Nephron (organoid): ENCODE results near the gene EPB42.
"Not testable (repeated sequence)": the region's sequence is repeated elsewhere in the genome, so short reads cannot be mapped to it uniquely, and the experiment has no call there.

Source experiments
- H3K27ac Mint-ChIP-seq, 3 experiments: 2 replicates each; pipeline ENCODE4 v1.8.0; 2020; ENCODE audit warnings: mixed read lengths in 3 of 3, mild to moderate bottlenecking in 2 of 3, moderate library complexity in 1 of 3
- H3K27me3 Mint-ChIP-seq: 2 replicates; pipeline ENCODE4 v1.8.0; 2021; ENCODE audit warnings: low read depth, mild to moderate bottlenecking, moderate library complexity, mixed read lengths
- H3K36me3 Mint-ChIP-seq: 2 replicates; pipeline ENCODE4 v1.8.0; 2020; ENCODE audit warnings: low read depth, mixed read lengths
- H3K4me1 Mint-ChIP-seq: 2 replicates; pipeline ENCODE4 v1.8.0; 2020; ENCODE audit warnings: mixed read lengths
- H3K4me3 Mint-ChIP-seq, 3 experiments: 2 replicates each; pipeline ENCODE4 v1.8.0; 2020; ENCODE audit warnings: mild to moderate bottlenecking in 3 of 3, mixed read lengths in 3 of 3, moderate library complexity in 2 of 3
- H3K9me3 Mint-ChIP-seq: 2 replicates; pipeline ENCODE4 v1.8.0; 2020; ENCODE audit warnings: mixed read lengths
- CTCF ChIP-seq, 3 experiments: fragments of 200-600 bp; sonication (generic); IDR thresholded peaks; one replicate each; pipeline ENCODE4 v1.5.0; 2021; ENCODE audit warnings: antibody characterized with exemption in 3 of 3; ENCODE audit not compliant: unreplicated experiment in 3 of 3

Gene EPB42

GRCh38 chr15:43184407-43185124 lies 36.3 kb downstream of the EPB42 start:
- Mint-ChIP-seq H3K4me1 (peaks cover 10% of the 10 kb centered on the region), H3K27me3 (no peaks in the 10 kb centered on the region), H3K9me3 (no peaks in the 10 kb centered on the region), H3K27ac (peak overlapping the region; percentile 21 to 89 (median 88)), H3K4me3 (peak overlapping the region; percentile 89 to 96 (median 92)), H3K36me3 (peaks cover 3% of the 10 kb centered on the region)
- TF ChIP-seq CTCF (IDR thresholded peaks at IDR 0.05; ENCODE audit: unreplicated experiment in 3 of 3) = no peak

GRCh38 chr15:43183270-43183669 lies 37.5 kb downstream of the EPB42 start:
- H3K27me3 Mint-ChIP-seq = no peaks in the 10 kb centered on the region
- peaks cover 4% of the 10 kb centered on the region for H3K36me3 Mint-ChIP-seq
- no peaks in the 10 kb centered on the region for H3K9me3 Mint-ChIP-seq
- no peak overlapping the region for H3K4me3 Mint-ChIP-seq
- TF ChIP-seq CTCF (IDR thresholded peaks at IDR 0.05; ENCODE audit: unreplicated experiment in 3 of 3) = no peak
- no peak overlapping the region for H3K27ac Mint-ChIP-seq
- H3K4me1 Mint-ChIP-seq = peaks cover 10% of the 10 kb centered on the region

GRCh38 chr15:43177147-43177546 lies 43.7 kb downstream of the EPB42 start:
- Mint-ChIP-seq H3K9me3 (peaks cover 17% of the 10 kb centered on the region), H3K36me3 (peaks cover 39% of the 10 kb centered on the region)
- H3K27ac Mint-ChIP-seq, H3K4me1 Mint-ChIP-seq, H3K27me3 Mint-ChIP-seq, H3K4me3 Mint-ChIP-seq: not testable (repeated sequence)

- not testable (repeated sequence) for H3K27me3 Mint-ChIP-seq
These were observed 45.0 kb downstream of the EPB42 start for GRCh38 chr15:43175656-43176309.

GRCh38 chr15:43169888-43170287 lies 50.9 kb downstream of the EPB42 start:
- Mint-ChIP-seq H3K4me1 (no peaks in the 10 kb centered on the region), H3K36me3 (peaks cover 59% of the 10 kb centered on the region), H3K4me3 (no peak overlapping the region), H3K9me3 (peaks cover 16% of the 10 kb centered on the region), H3K27ac (no peak overlapping the region), H3K27me3 (no peaks in the 10 kb centered on the region)
- no peak for TF ChIP-seq CTCF (IDR thresholded peaks at IDR 0.05; ENCODE audit: unreplicated experiment in 3 of 3)

More at GRCh38 chr15:43175656-43176309, 45.0 kb downstream of the EPB42 start:
- Mint-ChIP-seq H3K9me3 (peaks cover 17% of the 10 kb centered on the region), H3K36me3 (peaks cover 46% of the 10 kb centered on the region)
- not testable (repeated sequence) for H3K4me1 Mint-ChIP-seq, H3K4me3 Mint-ChIP-seq, H3K27ac Mint-ChIP-seq

- Mint-ChIP-seq H3K36me3 (peaks cover 51% of the 10 kb centered on the region), H3K27me3 (no peaks in the 10 kb centered on the region), H3K4me3 (no peak overlapping the region), H3K27ac (no peak overlapping the region), H3K9me3 (peaks cover 12% of the 10 kb centered on the region), H3K4me1 (no peaks in the 10 kb centered on the region)
- no peak for TF ChIP-seq CTCF (IDR thresholded peaks at IDR 0.05; ENCODE audit: unreplicated experiment in 3 of 3)
These were observed 52.4 kb downstream of the EPB42 start for GRCh38 chr15:43168192-43169107.

- not testable (repeated sequence) for H3K9me3 Mint-ChIP-seq, H3K4me3 Mint-ChIP-seq, H3K4me1 Mint-ChIP-seq, H3K27ac Mint-ChIP-seq, H3K27me3 Mint-ChIP-seq
- H3K36me3 Mint-ChIP-seq = peaks cover 46% of the 10 kb centered on the region
These were observed 53.6 kb downstream of the EPB42 start for GRCh38 chr15:43167261-43167660.
